Breast epithelium (tissue), 4 donors: Measurements from ENCODE around the gene LRRC3B. TPM values are rescaled to one million over a fixed set of nuclear protein-coding genes. Genes with fewer than 3 reads are reported as not detected.

Experiments
- DNase-seq, 2 donors: peaks; one replicate each; pipeline ENCODE4 v3.0.0-alpha.2; 2019; ENCODE audit warnings: low spot score in 2 of 2
- H3K27ac ChIP-seq, 2 donors: fragments of 200-600 bp; sonication (generic) in 1 of 2; one replicate each; pipeline ENCODE4 v1.5.1; 2016 to 2019; ENCODE audit warnings: mild to moderate bottlenecking in 1 of 2
- H3K27me3 ChIP-seq, 2 donors: fragments of 200-600 bp; sonication (generic) in 1 of 2; one replicate each; pipeline versions ENCODE4 v1.5.1 to v1.6.0; 2017 to 2019; ENCODE audit warnings: control low read depth in 1 of 2, mild to moderate bottlenecking in 1 of 2
- H3K36me3 ChIP-seq: fragments of 200-600 bp; one replicate; pipeline ENCODE4 v1.5.1; 2019
- H3K4me1 ChIP-seq, 2 donors: fragments of 200-600 bp; sonication (generic); one replicate each; pipeline ENCODE4 v1.5.1; 2016 to 2019; ENCODE audit warnings: control low read depth in 1 of 2
- H3K4me3 ChIP-seq, 3 donors: fragments of 200-600 bp; sonication (generic); 1 replicate in 2 of 3; 2 replicates in 1 of 3; pipeline ENCODE4 v1.5.1; 2016 to 2019; ENCODE audit warnings: mild to moderate bottlenecking in 3 of 3, moderate library complexity in 2 of 3
- H3K9me3 ChIP-seq, 2 donors: fragments of 200-600 bp; sonication (generic) in 1 of 2; one replicate each; pipeline ENCODE4 v1.5.1; 2016 to 2019; ENCODE audit warnings: control low read depth in 1 of 2
- POLR2A ChIP-seq: fragments of 450-650 bp; IDR thresholded peaks from one replicate; pipeline ENCODE4 v1.6.1; 2016; ENCODE audit warnings: antibody characterized with exemption, mild to moderate bottlenecking, moderate library complexity
- POLR2AphosphoS5 ChIP-seq, 3 donors: sonication (generic); formaldehyde crosslinking; IDR thresholded peaks; one replicate each; pipeline ENCODE4 v1.6.1; 2017; ENCODE audit warnings: antibody characterized with exemption in 3 of 3
- intact Hi-C: fragments of 100-400 bp; cut with DNase I; formaldehyde crosslinking; loops from one replicate; pipeline ENCODE4 v1.15.1; 2023; ENCODE audit warnings: low total_unique reads
- total RNA-seq, 3 donors: library from RNA; depleted of rRNA; stranded (reverse); fragments of >200 nt; gene quantifications; one replicate each; pipeline ENCODE4 v1.1.0, GENCODE V29; 2016
- TF ChIP-seq, protein P1 (sequence below), 3 donors: fragments of 450-650 bp; IDR thresholded peaks; one replicate each; pipeline ENCODE4 v1.5.1; 2016 to 2017; ENCODE audit warnings: antibody characterized with exemption in 3 of 3, mild to moderate bottlenecking in 3 of 3, moderate library complexity in 3 of 3

LRRC3B gene
- total RNA-seq, 3 donors from 2014 or later: 0.66 to 1.2 TPM; not detected in 1

- H3K36me3 ChIP-seq: no peaks in the 10 kb centered on the region
- no peak for DNase-seq
- intact Hi-C loops: no loop called here
- H3K4me1 ChIP-seq: no peaks in the 10 kb centered on the region
- no peaks in the 10 kb centered on the region for H3K9me3 ChIP-seq
- TF ChIP-seq POLR2AphosphoS5 (IDR thresholded peaks at IDR 0.05) (no peak), POLR2A (no peak)
- TF ChIP-seq, protein P1, sequence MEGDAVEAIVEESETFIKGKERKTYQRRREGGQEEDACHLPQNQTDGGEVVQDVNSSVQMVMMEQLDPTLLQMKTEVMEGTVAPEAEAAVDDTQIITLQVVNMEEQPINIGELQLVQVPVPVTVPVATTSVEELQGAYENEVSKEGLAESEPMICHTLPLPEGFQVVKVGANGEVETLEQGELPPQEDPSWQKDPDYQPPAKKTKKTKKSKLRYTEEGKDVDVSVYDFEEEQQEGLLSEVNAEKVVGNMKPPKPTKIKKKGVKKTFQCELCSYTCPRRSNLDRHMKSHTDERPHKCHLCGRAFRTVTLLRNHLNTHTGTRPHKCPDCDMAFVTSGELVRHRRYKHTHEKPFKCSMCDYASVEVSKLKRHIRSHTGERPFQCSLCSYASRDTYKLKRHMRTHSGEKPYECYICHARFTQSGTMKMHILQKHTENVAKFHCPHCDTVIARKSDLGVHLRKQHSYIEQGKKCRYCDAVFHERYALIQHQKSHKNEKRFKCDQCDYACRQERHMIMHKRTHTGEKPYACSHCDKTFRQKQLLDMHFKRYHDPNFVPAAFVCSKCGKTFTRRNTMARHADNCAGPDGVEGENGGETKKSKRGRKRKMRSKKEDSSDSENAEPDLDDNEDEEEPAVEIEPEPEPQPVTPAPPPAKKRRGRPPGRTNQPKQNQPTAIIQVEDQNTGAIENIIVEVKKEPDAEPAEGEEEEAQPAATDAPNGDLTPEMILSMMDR (IDR thresholded peaks at IDR 0.05): no peak
- no peak overlapping the region for H3K4me3 ChIP-seq
- H3K27me3 ChIP-seq: no peaks in the 10 kb centered on the region
- H3K27ac ChIP-seq: no peak overlapping the region
Observed at GRCh38 chr3:26638113-26638512, 15.5 kb downstream of the LRRC3B start.

GRCh38 chr3:26639339-26639738 is 16.8 kb downstream of the LRRC3B start:
- TF ChIP-seq, protein P1 (IDR thresholded peaks at IDR 0.05): no peak
- TF ChIP-seq POLR2AphosphoS5 (IDR thresholded peaks at IDR 0.05): no peak
- no peak for TF ChIP-seq POLR2A
- Histone ChIP-seq H3K4me1 (no peaks in the 10 kb centered on the region), H3K27ac (no peak overlapping the region), H3K9me3 (no peaks in the 10 kb centered on the region), H3K4me3 (no peak overlapping the region), H3K27me3 (no peaks in the 10 kb centered on the region), H3K36me3 (no peaks in the 10 kb centered on the region)
- intact Hi-C loops: no loop called here
- no peak for DNase-seq

DNA sequence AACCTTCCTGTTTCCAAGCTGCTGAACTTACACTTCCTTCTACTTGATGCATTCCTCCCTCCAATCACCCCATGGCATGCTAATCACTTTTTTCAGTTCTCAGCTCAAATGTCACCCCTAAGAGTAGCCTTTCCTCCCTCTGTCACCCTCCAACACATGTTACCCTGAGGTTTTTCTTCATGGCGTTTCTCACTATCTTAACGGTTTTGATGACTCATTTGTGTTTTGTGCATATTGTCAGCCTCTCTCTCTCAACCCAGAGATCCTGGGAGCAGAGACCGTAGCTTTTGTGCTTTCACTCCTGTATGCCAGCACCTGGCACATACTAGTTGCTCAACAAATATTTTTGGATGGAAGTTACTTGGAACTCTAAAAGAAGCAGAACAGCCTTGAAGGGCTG is 24.5 kb downstream of the LRRC3B start:
- no peak for DNase-seq
- Histone ChIP-seq H3K4me1 (no peaks in the 10 kb centered on the region), H3K27ac (no peak overlapping the region), H3K36me3 (no peaks in the 10 kb centered on the region), H3K4me3 (no peak overlapping the region), H3K27me3 (no peaks in the 10 kb centered on the region), H3K9me3 (no peaks in the 10 kb centered on the region)
- intact Hi-C loops: no loop called here
- TF ChIP-seq POLR2A (no peak), POLR2AphosphoS5 (IDR thresholded peaks at IDR 0.05) (no peak)
- TF ChIP-seq, protein P1 (IDR thresholded peaks at IDR 0.05): no peak

DNA sequence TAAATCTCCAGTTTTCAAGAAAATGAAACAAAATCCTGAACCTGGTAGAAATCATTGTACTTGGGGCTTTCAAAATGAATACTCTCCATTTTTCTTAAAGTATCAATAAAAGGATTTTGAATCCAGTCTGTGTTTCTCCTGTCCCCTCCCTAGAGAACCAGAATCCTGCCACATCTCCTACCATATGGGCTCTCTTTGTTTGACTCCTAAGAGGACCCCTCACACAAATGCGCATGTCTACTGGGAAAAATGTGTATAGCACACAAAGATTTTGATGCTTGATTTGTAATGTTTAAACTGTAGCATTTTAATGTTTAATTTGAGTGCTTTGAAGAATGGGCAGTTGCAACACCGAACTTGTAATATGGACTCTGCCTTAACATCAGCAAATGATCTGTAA is 25.9 kb downstream of the LRRC3B start:
- Histone ChIP-seq H3K27me3 (no peaks in the 10 kb centered on the region), H3K27ac (peak overlapping the region in 1 of 2 donors; percentile 20), H3K4me3 (no peak overlapping the region), H3K4me1 (no peaks in the 10 kb centered on the region), H3K36me3 (no peaks in the 10 kb centered on the region), H3K9me3 (no peaks in the 10 kb centered on the region)
- TF ChIP-seq POLR2AphosphoS5 (IDR thresholded peaks at IDR 0.05): no peak
- DNase-seq: no peak
- intact Hi-C loops: no loop called here

DNA sequence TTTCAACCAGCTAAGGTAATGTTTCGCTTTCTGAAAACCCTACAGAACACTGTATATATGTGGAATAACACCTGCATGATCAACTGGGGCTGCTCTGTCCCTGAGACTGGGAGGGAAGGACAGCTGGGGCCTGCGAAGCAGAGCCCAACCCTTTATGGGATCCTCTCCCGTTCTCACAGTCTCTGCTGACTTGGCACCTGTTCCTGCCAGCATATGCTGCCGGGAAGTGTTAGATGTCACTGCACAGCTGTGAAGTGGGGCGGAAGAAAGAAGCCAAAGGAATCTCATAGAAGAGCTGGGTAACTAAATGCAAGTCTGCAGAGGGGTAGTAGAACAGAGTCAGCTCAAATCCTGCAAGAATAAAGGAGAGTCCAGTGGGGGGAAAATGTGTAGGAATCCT is 29.6 kb downstream of the LRRC3B start:
- DNase-seq: no peak
- H3K27ac ChIP-seq: no peak overlapping the region
- H3K9me3 ChIP-seq: no peaks in the 10 kb centered on the region
- H3K27me3 ChIP-seq: no peaks in the 10 kb centered on the region
- no peaks in the 10 kb centered on the region for H3K4me1 ChIP-seq
- TF ChIP-seq POLR2AphosphoS5 (IDR thresholded peaks at IDR 0.05): no peak
- no peaks in the 10 kb centered on the region for H3K36me3 ChIP-seq
- intact Hi-C loops: no loop called here
- H3K4me3 ChIP-seq: no peak overlapping the region

DNA sequence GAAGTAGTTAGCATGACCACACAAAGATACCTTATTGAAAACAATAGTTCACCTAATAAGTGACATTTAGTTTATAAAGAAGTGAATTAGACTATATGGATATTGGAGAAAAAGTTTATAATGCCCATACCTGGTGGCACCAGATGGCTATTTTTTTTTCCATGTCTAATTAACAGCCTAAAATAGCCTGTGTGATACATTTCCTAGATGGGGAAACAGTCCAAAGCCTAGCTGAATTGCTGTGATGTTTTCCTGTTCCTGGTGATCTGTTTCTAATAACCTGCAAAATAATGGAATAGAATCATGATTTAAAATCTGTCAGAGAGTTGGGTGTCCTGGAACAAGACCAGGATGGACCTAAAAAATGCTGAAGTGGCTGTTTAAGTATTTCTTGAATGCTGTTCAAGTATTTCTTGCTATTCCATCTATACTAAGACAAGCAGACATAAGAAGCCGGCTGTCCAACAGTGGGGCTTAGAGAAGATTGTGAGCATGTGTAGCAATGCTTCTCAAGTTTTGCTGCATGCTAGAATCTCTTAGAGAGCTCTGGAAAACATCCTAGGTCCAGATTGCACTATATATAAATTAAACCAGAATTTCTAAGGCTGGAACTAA is 31.3 kb downstream of the LRRC3B start:
- H3K27me3 ChIP-seq: no peaks in the 10 kb centered on the region
- DNase-seq: no peak
- H3K27ac ChIP-seq: no peak overlapping the region
- TF ChIP-seq, protein P1 (IDR thresholded peaks at IDR 0.05): no peak
- TF ChIP-seq POLR2A: no peak
- no peak for TF ChIP-seq POLR2AphosphoS5 (IDR thresholded peaks at IDR 0.05)
- no peak overlapping the region for H3K4me3 ChIP-seq
- H3K36me3 ChIP-seq: no peaks in the 10 kb centered on the region
- H3K9me3 ChIP-seq: no peaks in the 10 kb centered on the region
- H3K4me1 ChIP-seq: no peaks in the 10 kb centered on the region
- intact Hi-C loops: no loop called here
